Peyer's patch (tissue), 4 donors: Measurements from ENCODE around the gene PPP5C. TPM values are rescaled to one million over a fixed set of nuclear protein-coding genes. Genes with fewer than 3 reads are reported as not detected.

Source experiments
- DNase-seq, 3 donors: peaks; one replicate each; pipeline ENCODE4 v3.0.0-alpha.2; 2017 to 2019
- H3K27ac ChIP-seq, 4 donors: fragments of 200-600 bp; sonication (generic); one replicate each; pipeline ENCODE4 v1.5.1; 2016 to 2019
- H3K27me3 ChIP-seq, 2 donors: fragments of 200-600 bp; sonication (generic); one replicate each; pipeline ENCODE4 v1.5.1; 2019
- H3K36me3 ChIP-seq, 3 donors: fragments of 200-600 bp; sonication (generic); one replicate each; pipeline ENCODE4 v1.5.1; 2016 to 2019
- H3K4me1 ChIP-seq, 4 donors: fragments of 200-600 bp; sonication (generic); one replicate each; pipeline ENCODE4 v1.5.1; 2016 to 2019
- H3K4me3 ChIP-seq, 4 donors: fragments of 200-600 bp; sonication (generic); 1 replicate in 3 of 4; 2 replicates in 1 of 4; pipeline ENCODE4 v1.5.1; 2016 to 2019; ENCODE audit warnings: mild to moderate bottlenecking in 1 of 4
- H3K9me3 ChIP-seq, 4 donors: fragments of 200-600 bp; sonication (generic); one replicate each; pipeline ENCODE4 v1.5.1; 2016 to 2019; ENCODE audit warnings: mild to moderate bottlenecking in 1 of 4
- CTCF ChIP-seq, 6 experiments: fragments of 450-650 bp in 4 of 6; fragments of 200-600 bp in 2 of 6; sonication (generic) in 1 of 6; IDR thresholded peaks; one replicate each; pipeline ENCODE4 v1.5.1; 2017 to 2019; ENCODE audit warnings: antibody characterized with exemption in 6 of 6, mild to moderate bottlenecking in 3 of 6, moderate library complexity in 1 of 6
- POLR2A ChIP-seq, 2 donors: fragments of 450-650 bp; IDR thresholded peaks; one replicate each; pipeline ENCODE4 v1.5.1; 2017; ENCODE audit warnings: antibody characterized with exemption in 2 of 2, mild to moderate bottlenecking in 2 of 2, moderate library complexity in 2 of 2
- total RNA-seq, 4 donors: library from RNA; depleted of rRNA; stranded (reverse); fragments of >200 nt; gene quantifications; one replicate each; pipeline ENCODE4 v1.1.0, GENCODE V29; 2016

The PPP5C gene
- total RNA-seq, 4 donors from 2014 or later: 68.8 to 214 (median 129) TPM

- H3K9me3 ChIP-seq: no peaks in the 10 kb centered on the region
- no peaks in the 10 kb centered on the region for H3K27me3 ChIP-seq
- H3K27ac ChIP-seq: no peak overlapping the region
- TF ChIP-seq POLR2A (IDR thresholded peaks at IDR 0.05) (no peak), CTCF (IDR thresholded peaks at IDR 0.05) (no peak)
- peaks cover 4 to 51% (median 26%) of the 10 kb centered on the region in 4 donors for H3K4me1 ChIP-seq
- DNase-seq: no peak
- H3K36me3 ChIP-seq: peaks cover 0 to 2% (median 0%) of the 10 kb centered on the region in 3 donors
- H3K4me3 ChIP-seq: peak overlapping the region in 3 of 4 donors; percentile 79 to 97 (median 90)
Observed at GRCh38 chr19:46347985-46348384, 1.1 kb downstream of the PPP5C start.

DNA sequence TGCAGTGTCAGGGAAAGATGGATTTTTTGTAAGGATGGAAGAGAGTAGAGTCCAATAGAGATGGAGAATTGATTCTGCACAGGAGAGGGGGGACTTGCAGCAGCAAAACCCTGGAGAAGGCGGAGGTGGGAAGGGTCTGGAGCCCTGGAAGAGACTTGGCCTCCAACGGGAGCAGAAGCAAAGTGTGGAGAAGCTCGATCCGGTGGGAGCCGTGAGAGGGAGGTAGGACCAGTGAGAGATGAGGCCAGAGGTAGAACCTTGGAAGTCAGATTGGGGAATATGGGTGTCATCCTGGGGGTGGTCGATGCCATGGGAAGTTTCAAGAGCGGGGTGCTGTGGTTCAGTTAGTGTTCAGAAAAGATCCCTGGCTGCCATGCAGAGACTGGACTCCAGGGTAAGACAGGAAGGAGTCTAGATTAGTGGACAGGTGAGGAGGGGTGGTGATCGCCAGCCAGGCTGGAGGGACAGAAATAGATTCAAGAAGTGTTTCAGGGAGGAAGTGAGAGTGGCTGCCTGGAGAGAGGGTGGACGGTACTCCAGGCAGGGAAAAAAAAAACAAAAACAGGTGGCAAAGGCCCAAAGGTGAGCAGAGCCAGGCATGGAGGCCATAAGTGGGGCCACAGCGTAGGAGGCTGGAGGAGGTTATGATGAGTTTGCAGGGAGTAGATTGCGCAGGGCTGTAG is 2.6 kb downstream of the PPP5C start:
- peaks cover 0 to 17% (median 0%) of the 10 kb centered on the region in 3 donors for H3K36me3 ChIP-seq
- TF ChIP-seq CTCF (IDR thresholded peaks at IDR 0.05) (no peak), POLR2A (IDR thresholded peaks at IDR 0.05) (no peak)
- DNase-seq: peak in 1 of 3 donors; percentile 31
- peaks cover 4 to 51% (median 26%) of the 10 kb centered on the region in 4 donors for H3K4me1 ChIP-seq
- H3K9me3 ChIP-seq: no peaks in the 10 kb centered on the region
- peak overlapping the region; percentile 45 to 75 (median 68) for H3K27ac ChIP-seq
- H3K27me3 ChIP-seq: no peaks in the 10 kb centered on the region
- H3K4me3 ChIP-seq: no peak overlapping the region

- Histone ChIP-seq H3K27me3 (no peaks in the 10 kb centered on the region), H3K9me3 (no peaks in the 10 kb centered on the region), H3K4me1 (peaks cover 4 to 55% (median 26%) of the 10 kb centered on the region in 4 donors), H3K27ac (peak overlapping the region; percentile 45 to 75 (median 68)), H3K4me3 (peak overlapping the region in 2 of 4 donors; percentile 6 to 8), H3K36me3 (peaks cover 0 to 24% (median 0%) of the 10 kb centered on the region in 3 donors)
- TF ChIP-seq CTCF (IDR thresholded peaks at IDR 0.05) (no peak), POLR2A (IDR thresholded peaks at IDR 0.05) (no peak)
- DNase-seq: peak in 1 of 3 donors; percentile 27
Observed at GRCh38 chr19:46350029-46350757, 3.3 kb downstream of the PPP5C start.

DNA sequence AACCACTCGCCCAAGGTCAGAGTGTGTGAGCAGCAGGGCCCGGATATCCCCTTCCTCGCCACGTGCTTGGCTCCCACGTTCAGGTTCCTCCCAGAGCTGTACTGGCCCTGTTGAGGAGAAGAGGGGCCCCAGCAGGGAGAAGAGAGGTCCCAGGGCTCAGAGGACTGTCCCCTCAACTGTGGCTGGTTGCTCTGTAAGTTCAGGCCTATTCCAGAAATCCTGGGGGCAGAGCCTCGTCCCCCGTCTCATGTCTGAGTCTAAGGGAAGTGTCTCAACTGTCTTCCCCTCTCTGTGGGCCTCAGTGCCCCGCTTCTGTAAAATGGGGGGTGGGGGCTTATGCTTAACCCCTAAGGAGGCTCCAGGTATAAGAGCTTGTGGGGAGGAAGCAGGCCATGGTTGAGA is 3.9 kb downstream of the PPP5C start:
- no peaks in the 10 kb centered on the region for H3K27me3 ChIP-seq
- H3K4me3 ChIP-seq: no peak overlapping the region
- no peaks in the 10 kb centered on the region for H3K9me3 ChIP-seq
- peak overlapping the region; percentile 45 to 75 (median 68) for H3K27ac ChIP-seq
- peaks cover 4 to 61% (median 28%) of the 10 kb centered on the region in 4 donors for H3K4me1 ChIP-seq
- TF ChIP-seq POLR2A (IDR thresholded peaks at IDR 0.05) (no peak), CTCF (IDR thresholded peaks at IDR 0.05) (no peak)
- DNase-seq: peak; percentile 50 to 70 (median 59)
- peaks cover 0 to 30% (median 0%) of the 10 kb centered on the region in 3 donors for H3K36me3 ChIP-seq

DNA sequence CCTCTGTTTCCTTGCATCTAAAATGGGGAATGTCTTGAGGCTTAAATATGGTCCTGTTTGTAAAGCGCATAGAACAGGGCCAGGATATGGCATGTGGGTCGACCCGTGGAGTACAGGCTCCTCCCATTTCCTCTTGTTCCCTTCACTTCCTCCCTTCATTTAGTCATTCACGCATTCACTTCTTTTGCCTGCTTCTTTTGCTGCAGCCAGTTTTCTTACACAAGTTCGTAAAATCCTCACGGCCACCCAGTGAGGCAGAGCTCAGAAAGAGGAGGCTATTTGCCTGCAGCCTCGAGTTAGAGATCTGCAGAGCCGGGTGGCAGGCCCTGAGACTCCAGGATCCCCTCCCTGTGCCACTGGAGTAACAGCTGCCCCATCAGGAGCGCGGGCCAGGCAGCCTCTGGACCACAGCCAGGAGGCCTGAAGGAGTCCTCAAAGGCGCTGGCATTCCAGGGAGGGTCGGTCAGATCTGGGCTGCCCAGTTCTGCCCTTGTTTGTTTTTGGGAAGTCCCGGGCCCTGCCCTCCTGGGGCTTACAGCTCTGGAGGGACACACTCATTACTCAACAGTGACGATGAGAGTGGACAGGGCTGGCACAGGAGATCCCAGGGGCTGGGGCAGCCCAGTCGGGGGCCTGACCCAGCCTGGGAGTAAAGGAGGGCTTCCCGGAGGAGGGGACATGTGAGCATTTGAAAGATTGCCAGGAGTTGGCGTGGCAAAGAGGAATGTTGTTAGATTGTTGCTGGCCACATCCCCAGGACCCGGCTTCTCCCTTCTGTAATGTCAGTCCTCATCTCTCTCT is 4.6 kb downstream of the PPP5C start:
- peak overlapping the region in 2 of 4 donors; percentile 8 to 9 for H3K4me3 ChIP-seq
- peaks cover 0 to 37% (median 0%) of the 10 kb centered on the region in 3 donors for H3K36me3 ChIP-seq
- DNase-seq: peak in 2 of 3 donors; percentile 30 to 62

More for the DNA sequence above, 4.6 kb downstream of the PPP5C start:
- H3K4me1 ChIP-seq: peaks cover 4 to 67% (median 28%) of the 10 kb centered on the region in 4 donors
- TF ChIP-seq CTCF (IDR thresholded peaks at IDR 0.05): no peak
- no peak for TF ChIP-seq POLR2A (IDR thresholded peaks at IDR 0.05)
- H3K9me3 ChIP-seq: no peaks in the 10 kb centered on the region
- peak overlapping the region; percentile 45 to 75 (median 68) for H3K27ac ChIP-seq
- no peaks in the 10 kb centered on the region for H3K27me3 ChIP-seq
